GM19023 (cell line): ENCODE results near the gene DNAH9.

ENCODE experiments used
- ATAC-seq: cut with Tn5 transposase; IDR thresholded peaks from one replicate; pipeline ENCODE4 v1.9.1; 2021; ENCODE audit warnings: mild to moderate bottlenecking, moderate library complexity; ENCODE audit not compliant: unreplicated experiment

The DNAH9 gene

GRCh38 chr17:11644265-11645212 lies 46.3 kb downstream of the DNAH9 start:
- ATAC-seq: no peak

- ATAC-seq: no peak
These were observed 47.2 kb downstream of the DNAH9 start for GRCh38 chr17:11645426-11645825.

- no peak for ATAC-seq
These were observed 52.8 kb downstream of the DNAH9 start for GRCh38 chr17:11651089-11651488.

- no peak for ATAC-seq
These were observed 70.3 kb downstream of the DNAH9 start for GRCh38 chr17:11668618-11669017.

GRCh38 chr17:11671126-11671525 lies 72.9 kb downstream of the DNAH9 start:
- ATAC-seq: no peak

GRCh38 chr17:11682646-11683045 lies 84.4 kb downstream of the DNAH9 start:
- no peak for ATAC-seq

- no peak for ATAC-seq
These were observed 92.4 kb downstream of the DNAH9 start for GRCh38 chr17:11690681-11691080.

GRCh38 chr17:11692688-11693087 lies 94.4 kb downstream of the DNAH9 start:
- ATAC-seq: no peak

GRCh38 chr17:11693284-11693683 lies 95.0 kb downstream of the DNAH9 start:
- ATAC-seq: no peak

GRCh38 chr17:11700668-11701067 lies 102.4 kb downstream of the DNAH9 start:
- no peak for ATAC-seq

- ATAC-seq: no peak
These were observed 103.6 kb downstream of the DNAH9 start for GRCh38 chr17:11701911-11702310.

GRCh38 chr17:11704041-11704440 lies 105.8 kb downstream of the DNAH9 start:
- no peak for ATAC-seq

GRCh38 chr17:11705111-11705510 lies 106.8 kb downstream of the DNAH9 start:
- no peak for ATAC-seq

- no peak for ATAC-seq
These were observed 109.3 kb downstream of the DNAH9 start for GRCh38 chr17:11707586-11707985.

- no peak for ATAC-seq
These were observed 114.2 kb downstream of the DNAH9 start for GRCh38 chr17:11712456-11712855.

- ATAC-seq: no peak
These were observed 120.9 kb downstream of the DNAH9 start for GRCh38 chr17:11719203-11719602.

- no peak for ATAC-seq
These were observed 121.6 kb downstream of the DNAH9 start for GRCh38 chr17:11719856-11720255.

GRCh38 chr17:11720816-11721215 lies 122.5 kb downstream of the DNAH9 start:
- ATAC-seq: no peak

GRCh38 chr17:11730747-11731146 lies 132.5 kb downstream of the DNAH9 start:
- no peak for ATAC-seq

GRCh38 chr17:11736613-11737312 lies 138.5 kb downstream of the DNAH9 start:
- no peak for ATAC-seq

- ATAC-seq: no peak
These were observed 139.0 kb downstream of the DNAH9 start for GRCh38 chr17:11737313-11737679.

- no peak for ATAC-seq
These were observed 139.9 kb downstream of the DNAH9 start for GRCh38 chr17:11738151-11738550.
